NCI-H1417 (cell line): ENCODE data around the gene TRPM3.

ENCODE experiments used
- DNase-seq, 3 experiments: peaks; one replicate each; lab custom pipeline; 2025; lab: John Stamatoyannopoulos, UW

The TRPM3 gene

DNA sequence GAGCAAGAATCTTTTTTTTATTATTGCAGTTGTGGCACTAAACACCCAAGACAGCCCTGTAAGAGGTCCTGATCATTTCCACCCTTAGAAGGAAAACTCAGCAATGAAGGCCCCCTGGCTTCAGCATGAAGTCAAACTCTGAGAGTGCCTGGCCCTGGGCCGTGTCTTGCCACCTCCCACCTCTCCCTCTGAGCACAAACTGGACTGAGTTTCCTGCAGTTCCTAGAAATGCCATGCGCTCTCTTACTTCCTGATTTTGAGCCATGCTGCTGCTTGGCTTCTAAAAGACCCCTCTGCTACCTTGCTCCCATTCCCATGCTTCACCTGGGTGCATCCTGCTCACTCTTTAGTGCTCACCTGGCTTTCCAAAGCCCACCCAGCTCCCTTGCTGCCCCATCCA, 566.5 kb downstream of the TRPM3 start:
- no peak for DNase-seq

DNA sequence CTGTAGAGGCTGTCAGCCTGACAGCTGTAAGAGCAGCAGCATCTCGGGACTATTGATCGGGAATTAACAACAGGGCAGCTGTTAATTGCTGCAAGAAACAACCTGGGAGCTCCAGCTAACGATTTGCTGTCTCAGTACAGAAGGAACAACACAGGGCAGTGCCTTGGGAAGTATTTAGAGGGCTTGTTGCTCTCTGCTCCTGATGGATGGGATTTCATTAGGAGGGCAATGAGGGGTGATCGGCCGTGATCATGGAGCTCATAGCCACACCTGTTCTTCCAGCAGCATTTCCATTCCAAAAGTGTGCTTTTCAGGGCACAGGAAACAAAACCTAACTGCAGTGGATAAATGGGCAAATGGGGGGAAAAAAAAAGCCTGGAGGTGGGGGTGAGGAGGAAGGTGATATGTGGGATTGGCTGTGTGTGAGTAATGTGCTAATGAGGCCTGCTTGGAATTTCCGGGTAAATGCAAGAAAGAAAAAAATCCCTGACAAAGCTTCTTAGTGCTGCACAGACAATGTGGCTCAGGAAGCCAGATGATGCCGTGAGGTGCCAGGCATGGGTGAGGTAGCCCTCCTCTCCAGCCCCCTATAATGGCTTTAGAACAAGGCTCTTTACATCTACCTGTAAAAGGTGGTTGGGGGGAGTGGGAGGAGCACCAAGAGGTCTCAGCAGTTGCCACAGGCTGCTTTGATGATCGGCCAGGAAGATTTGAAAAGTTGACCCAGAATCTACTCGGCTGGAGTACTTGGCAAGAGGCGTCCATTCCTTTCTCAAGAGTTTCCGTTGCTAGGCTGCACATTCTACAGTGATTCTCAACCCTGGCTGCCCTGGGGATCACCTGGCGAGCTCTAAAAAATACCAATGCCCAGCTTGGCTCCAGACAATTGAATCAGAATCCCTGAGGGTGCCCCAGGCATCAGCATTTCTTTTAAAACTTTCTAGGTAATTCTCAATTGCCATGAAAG, 567.4 kb downstream of the TRPM3 start:
- no peak for DNase-seq

GRCh38 chr9:70552561-70552960, 568.9 kb downstream of the TRPM3 start:
- DNase-seq: no peak

DNA sequence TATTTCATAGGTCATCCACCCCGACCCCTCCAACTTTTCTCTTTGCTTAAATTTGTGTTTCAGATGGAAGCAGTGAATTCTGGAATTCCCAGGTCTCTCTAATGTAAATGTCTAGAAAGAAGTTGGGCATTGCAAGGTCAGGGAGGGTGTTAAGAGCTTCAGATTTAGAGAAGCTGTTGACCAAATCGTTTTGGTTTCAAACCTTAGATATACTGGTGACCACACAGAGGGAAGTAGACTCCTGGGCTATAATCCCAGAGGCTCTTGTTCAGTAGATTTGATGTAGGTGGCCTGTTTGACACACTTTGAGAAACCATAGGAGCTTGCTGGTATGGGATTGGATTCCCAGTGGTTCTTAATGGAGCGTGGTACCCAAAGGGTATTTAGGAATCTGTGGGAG, 569.6 kb downstream of the TRPM3 start:
- no peak for DNase-seq

- DNase-seq: no peak
Measured at GRCh38 chr9:70551396-70551795, 570.0 kb downstream of the TRPM3 start.

GRCh38 chr9:70549926-70550325, 571.5 kb downstream of the TRPM3 start:
- DNase-seq: no peak

- no peak for DNase-seq
Measured at GRCh38 chr9:70542311-70542931, 579.0 kb downstream of the TRPM3 start.

DNA sequence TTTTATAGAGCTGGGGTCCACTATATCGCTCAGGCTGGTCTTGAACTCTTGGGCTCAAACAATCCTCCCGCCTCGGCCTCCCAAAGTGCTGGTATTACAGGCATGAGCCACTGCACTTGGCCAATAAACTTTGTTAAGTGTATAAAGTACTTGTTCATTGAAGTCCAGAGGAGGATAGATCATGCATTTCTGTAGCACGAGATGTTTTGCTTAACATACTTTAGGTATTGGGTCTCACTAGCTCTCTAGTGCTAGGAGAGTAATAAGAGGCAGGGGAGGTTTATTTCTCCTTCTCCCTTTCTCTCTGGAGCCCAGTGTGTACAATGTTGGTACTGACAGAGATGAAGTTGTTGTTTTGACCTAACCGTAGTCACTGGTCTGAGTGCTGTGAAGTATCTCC, 581.4 kb downstream of the TRPM3 start:
- DNase-seq: no peak

GRCh38 chr9:70539526-70539925, 581.9 kb downstream of the TRPM3 start:
- DNase-seq: no peak

GRCh38 chr9:70539001-70539400, 582.4 kb downstream of the TRPM3 start:
- DNase-seq: no peak

DNA sequence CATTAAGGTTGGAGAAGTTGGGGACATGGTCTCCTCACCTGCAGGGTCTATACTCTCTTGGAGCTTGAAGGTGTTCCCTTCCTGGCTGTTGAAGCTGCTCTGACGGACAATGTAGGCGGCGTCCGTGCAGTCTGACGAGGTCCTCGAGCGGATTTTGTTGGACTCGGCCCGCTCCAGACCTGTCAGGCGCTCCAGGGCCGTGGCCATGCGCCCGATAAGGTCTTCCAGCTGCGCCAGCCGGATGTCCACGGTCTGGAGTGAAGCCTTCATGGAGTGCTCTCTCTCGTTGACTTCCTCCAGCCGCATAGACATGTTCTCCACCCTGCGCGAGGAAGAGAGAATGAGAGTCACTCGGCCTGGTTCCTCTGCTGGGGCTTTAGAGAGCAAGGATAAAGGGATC, 584.3 kb downstream of the TRPM3 start:
- DNase-seq: no peak

- no peak for DNase-seq
Measured at GRCh38 chr9:70535546-70536323, 585.7 kb downstream of the TRPM3 start.

GRCh38 chr9:70534471-70534870, 587.0 kb downstream of the TRPM3 start:
- no peak for DNase-seq

DNA sequence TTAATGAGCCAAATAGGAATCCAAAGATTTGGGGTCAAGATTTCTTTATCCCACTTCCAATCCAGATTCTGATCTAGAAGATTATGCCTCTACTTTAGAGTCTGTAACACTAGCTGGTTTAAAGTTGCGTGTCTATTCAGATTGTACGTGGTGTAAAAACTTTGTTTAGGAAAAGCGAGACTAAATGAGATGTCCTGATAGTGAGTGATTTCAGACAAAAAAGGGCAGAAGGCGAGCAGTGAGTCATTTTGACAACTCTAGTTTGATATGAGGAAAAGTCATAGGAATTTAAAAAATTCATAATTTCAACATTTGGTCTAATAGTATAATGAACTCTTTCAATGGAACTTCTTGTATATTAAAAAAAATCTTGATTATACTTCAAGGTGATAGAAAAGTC, 587.4 kb downstream of the TRPM3 start:
- DNase-seq: no peak

- DNase-seq: peak in 1 of 3 experiments; percentile 13
Measured at GRCh38 chr9:70533492-70533891, 587.9 kb downstream of the TRPM3 start.

DNA sequence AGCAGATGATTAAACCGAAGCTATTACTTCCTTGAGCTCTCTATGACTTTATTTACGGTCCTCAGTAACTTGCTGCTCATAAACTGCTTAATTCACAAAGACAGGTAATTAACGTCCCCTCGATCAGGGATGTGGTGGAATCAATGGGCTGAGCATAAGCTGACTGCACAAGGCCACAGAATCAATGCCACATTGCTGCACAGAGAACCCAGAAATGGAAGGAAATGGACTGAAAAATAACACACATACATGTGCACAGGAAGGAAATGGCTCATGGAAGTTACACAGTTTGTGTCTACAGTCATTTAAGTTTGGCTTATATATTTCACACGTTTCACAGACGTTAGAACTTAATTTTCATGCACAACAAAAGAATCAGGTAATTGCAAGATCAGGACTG, 588.7 kb downstream of the TRPM3 start:
- no peak for DNase-seq

- no peak for DNase-seq
Measured at GRCh38 chr9:70531311-70531710, 590.1 kb downstream of the TRPM3 start.

- no peak for DNase-seq
Measured at GRCh38 chr9:70530716-70531115, 590.7 kb downstream of the TRPM3 start.

DNA sequence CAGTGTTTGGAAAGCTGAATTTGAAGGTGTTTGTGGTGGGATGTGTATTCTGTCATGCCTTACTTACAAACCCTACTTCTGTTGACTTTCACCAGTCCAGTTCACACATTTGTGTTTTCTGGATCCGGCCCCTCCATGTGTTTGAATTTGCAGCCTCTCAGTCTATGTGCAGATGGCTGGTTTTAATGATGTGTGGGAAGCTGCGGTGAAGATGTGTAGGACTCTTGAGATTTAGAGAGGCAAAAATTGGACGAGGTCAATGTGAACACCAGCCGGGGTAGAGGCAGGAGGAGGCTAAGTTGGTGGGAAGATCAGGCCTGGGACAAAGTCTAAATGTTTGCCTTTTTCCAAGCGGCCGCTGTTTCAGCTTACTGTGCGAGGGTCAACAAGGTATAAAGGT, 591.6 kb downstream of the TRPM3 start:
- no peak for DNase-seq

DNA sequence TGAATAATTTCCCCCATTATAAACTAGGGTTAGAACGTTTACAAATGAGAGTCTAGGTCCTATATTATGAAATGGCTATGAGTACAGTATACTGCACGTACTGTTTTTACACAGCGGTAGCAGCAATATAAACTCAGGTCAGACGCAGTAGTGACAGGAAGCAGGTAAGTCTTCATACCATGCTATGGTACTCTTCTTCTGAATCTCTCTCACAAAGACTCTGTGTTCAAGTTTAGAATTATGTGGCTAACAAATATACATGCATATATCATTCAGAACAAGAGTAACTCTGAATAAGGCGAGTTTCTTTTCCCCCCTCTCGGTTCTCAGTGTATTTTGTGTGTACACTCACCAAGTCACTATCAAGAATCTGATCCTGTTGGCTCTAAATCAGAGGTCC, 592.0 kb downstream of the TRPM3 start:
- DNase-seq: no peak

DNA sequence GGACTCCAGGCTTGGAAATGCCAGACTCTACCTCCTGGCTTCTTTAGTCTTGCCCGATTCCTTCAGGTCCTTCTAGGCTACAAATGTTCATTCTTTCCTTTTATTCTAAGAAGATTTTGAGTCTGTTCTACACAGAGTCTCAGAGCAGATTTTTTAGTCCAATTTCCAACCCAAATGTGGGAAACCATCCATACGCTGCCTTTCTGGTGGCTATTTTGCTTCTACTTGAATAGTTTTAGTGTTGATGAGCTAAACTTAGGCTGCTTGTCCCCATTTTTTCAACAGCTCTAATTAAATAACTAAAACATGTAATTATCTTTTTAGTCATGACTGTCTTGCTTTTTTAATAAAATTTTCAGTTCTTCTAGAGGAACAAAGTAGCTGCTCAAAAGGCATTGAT, 594.5 kb downstream of the TRPM3 start:
- DNase-seq: no peak

DNA sequence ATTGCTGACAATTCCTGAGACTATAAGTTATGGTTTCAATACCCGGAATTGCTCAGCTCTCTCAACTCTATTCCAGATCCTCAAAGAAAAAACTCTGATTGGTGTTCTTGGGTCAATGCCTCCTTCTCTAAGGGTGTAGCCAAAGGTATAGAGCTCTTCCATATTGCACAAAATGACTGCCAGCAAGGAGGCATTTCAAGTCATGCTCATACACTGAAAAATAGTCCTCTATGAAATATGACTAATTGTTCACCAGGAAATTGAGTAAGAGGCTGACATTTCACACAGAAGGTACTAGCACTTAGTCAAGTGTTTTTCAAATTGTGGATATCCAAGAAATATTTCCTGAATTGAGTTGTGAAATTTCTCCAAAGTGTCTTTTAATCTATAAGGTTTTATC, 595.9 kb downstream of the TRPM3 start:
- no peak for DNase-seq
